ENCODE measurements around the gene DPEP1. TPM values are rescaled to one million over a fixed set of nuclear protein-coding genes. Genes with fewer than 3 reads are reported as not detected.

The DPEP1 gene
- total RNA-seq, 1 donor from 2014 or later = not detected

DNA sequence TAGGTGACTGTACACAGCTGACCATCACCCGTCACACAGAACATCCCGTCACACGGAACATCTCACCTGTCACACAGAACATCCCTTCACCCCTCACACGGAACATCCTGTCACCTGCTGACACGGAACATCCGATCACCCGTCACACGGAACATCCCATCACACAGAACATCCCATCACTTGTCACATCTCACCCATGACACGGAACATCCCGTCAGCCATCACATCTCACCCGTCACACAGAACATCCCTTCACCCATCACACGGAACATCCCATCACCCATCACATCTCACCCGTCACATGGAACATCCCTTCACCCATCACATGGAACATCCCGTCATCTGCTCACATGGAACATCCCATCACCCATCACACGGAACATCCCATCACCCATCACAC is 34.1 kb upstream of the DPEP1 start:
- H3K27ac ChIP-seq (ENCODE audit: low read depth, low read length) = no peak overlapping the region
- H3K4me3 ChIP-seq (ENCODE audit: low read length in 3 of 3) = no peak overlapping the region
- peaks cover 0 to 3% (median 0%) of the 10 kb centered on the region in 3 donors for H3K9me3 ChIP-seq (ENCODE audit: control insufficient read depth in 3 of 3, low read length in 3 of 3)
- peaks cover 1 to 6% (median 5%) of the 10 kb centered on the region in 3 donors for H3K4me1 ChIP-seq (ENCODE audit: control insufficient read depth in 3 of 3, insufficient read depth in 3 of 3, low read length in 3 of 3)
- H3K9ac ChIP-seq (ENCODE audit: low read depth in 1 of 3, low read length in 3 of 3) = no peak overlapping the region
- peaks cover 18 to 36% (median 29%) of the 10 kb centered on the region in 3 donors for H3K27me3 ChIP-seq (ENCODE audit: control insufficient read depth in 3 of 3, insufficient read depth in 3 of 3, low read length in 3 of 3)
- H3K36me3 ChIP-seq (ENCODE audit: control insufficient read depth in 3 of 3, insufficient read depth in 3 of 3, low read length in 3 of 3) = no peaks in the 10 kb centered on the region

DNA sequence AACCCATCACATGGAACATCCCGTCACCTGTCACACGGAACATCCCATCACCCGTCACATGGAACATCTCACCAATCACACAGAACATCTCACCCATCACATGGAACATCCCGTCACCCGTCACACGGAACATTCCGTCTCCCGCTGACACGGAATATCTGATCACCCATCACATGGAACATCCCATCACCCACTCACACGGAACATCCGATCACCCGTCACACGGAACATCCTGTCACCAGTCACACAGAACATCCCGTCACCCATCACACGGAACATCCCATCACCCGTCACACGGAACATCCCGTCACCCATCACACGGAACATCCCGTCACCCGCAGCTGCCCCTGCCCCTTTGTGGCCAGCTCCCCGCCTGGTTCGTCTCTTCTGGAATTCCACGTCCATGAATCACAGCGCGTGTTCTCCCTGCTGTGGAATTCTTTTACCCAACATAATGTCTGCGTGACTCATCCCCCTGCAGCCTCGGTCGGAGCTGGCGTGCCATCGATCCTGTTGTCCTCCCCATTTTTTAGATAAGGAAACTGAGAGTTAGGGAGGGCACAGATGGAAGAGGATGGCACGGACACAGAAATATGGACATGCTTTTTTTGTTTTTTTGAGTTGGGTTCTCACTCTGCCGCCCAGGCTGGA is 32.3 kb upstream of the DPEP1 start:
- H3K9me3 ChIP-seq (ENCODE audit: control insufficient read depth in 3 of 3, low read length in 3 of 3) = peaks cover 0 to 3% (median 0%) of the 10 kb centered on the region in 3 donors
- H3K27me3 ChIP-seq (ENCODE audit: control insufficient read depth in 3 of 3, insufficient read depth in 3 of 3, low read length in 3 of 3) = peaks cover 12 to 25% (median 13%) of the 10 kb centered on the region in 3 donors
- H3K4me1 ChIP-seq (ENCODE audit: control insufficient read depth in 3 of 3, insufficient read depth in 3 of 3, low read length in 3 of 3) = peaks cover 0 to 3% (median 0%) of the 10 kb centered on the region in 3 donors
- no peak overlapping the region for H3K4me3 ChIP-seq (ENCODE audit: low read length in 3 of 3)
- no peaks in the 10 kb centered on the region for H3K36me3 ChIP-seq (ENCODE audit: control insufficient read depth in 3 of 3, insufficient read depth in 3 of 3, low read length in 3 of 3)
- no peak overlapping the region for H3K9ac ChIP-seq (ENCODE audit: low read depth in 1 of 3, low read length in 3 of 3)
- H3K27ac ChIP-seq (ENCODE audit: low read depth, low read length) = no peak overlapping the region

GRCh38 chr16:89581861-89582563 is 31.4 kb upstream of the DPEP1 start:
- Histone ChIP-seq H3K9ac (ENCODE audit: low read depth in 1 of 3, low read length in 3 of 3) (no peak overlapping the region), H3K27me3 (ENCODE audit: control insufficient read depth in 3 of 3, insufficient read depth in 3 of 3, low read length in 3 of 3) (peaks cover 8 to 19% (median 10%) of the 10 kb centered on the region in 3 donors), H3K4me1 (ENCODE audit: control insufficient read depth in 3 of 3, insufficient read depth in 3 of 3, low read length in 3 of 3) (peaks cover 0 to 3% (median 0%) of the 10 kb centered on the region in 3 donors), H3K9me3 (ENCODE audit: control insufficient read depth in 3 of 3, low read length in 3 of 3) (peaks cover 0 to 3% (median 0%) of the 10 kb centered on the region in 3 donors), H3K36me3 (ENCODE audit: control insufficient read depth in 3 of 3, insufficient read depth in 3 of 3, low read length in 3 of 3) (no peaks in the 10 kb centered on the region), H3K4me3 (ENCODE audit: low read length in 3 of 3) (no peak overlapping the region), H3K27ac (ENCODE audit: low read depth, low read length) (no peak overlapping the region)

- peaks cover under 1 to 12% (median 4%) of the 10 kb centered on the region in 3 donors for H3K27me3 ChIP-seq (ENCODE audit: control insufficient read depth in 3 of 3, insufficient read depth in 3 of 3, low read length in 3 of 3)
- H3K36me3 ChIP-seq (ENCODE audit: control insufficient read depth in 3 of 3, insufficient read depth in 3 of 3, low read length in 3 of 3) = no peaks in the 10 kb centered on the region
- H3K9ac ChIP-seq (ENCODE audit: low read depth in 1 of 3, low read length in 3 of 3) = no peak overlapping the region
- no peak overlapping the region for H3K4me3 ChIP-seq (ENCODE audit: low read length in 3 of 3)
- peaks cover 0 to 3% (median 0%) of the 10 kb centered on the region in 3 donors for H3K4me1 ChIP-seq (ENCODE audit: control insufficient read depth in 3 of 3, insufficient read depth in 3 of 3, low read length in 3 of 3)
- no peak overlapping the region for H3K27ac ChIP-seq (ENCODE audit: low read depth, low read length)
- H3K9me3 ChIP-seq (ENCODE audit: control insufficient read depth in 3 of 3, low read length in 3 of 3) = peaks cover 0 to 3% (median 0%) of the 10 kb centered on the region in 3 donors
Measured at GRCh38 chr16:89582614-89583196, 30.7 kb upstream of the DPEP1 start.

DNA sequence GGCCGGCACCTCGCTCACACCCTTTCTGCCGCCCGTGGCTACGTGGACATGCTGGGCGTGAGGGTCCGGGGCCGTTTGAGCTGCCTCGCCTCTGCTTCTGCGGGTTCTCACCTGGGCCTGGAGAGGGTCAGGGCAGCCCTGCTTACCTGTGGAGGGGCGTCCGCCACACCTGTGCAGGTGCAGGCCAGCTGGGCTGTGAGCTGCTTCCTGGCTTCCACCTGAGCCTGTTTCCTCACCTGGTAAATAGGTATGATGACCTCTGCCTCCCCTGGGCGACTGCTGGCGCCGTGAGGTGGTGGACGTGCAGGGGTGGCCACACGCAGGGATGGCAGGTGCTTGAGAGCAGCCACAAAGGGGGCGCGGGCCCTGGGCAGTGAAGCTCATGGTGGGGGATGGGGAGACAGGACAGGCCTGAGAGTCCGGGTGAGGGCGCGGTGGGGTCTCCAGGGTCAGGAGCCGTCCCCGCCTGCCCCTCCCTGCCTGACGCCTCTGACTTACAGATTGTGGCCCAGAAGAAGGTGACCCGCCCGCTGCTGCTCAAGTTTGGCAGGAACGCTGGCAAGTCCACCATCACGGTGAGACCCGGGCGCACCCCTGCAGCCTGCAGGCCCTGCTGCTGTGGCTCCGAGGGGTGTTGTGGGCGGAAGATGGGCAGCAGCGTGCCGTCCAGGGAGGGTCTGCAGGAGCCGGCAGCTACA is 30.1 kb upstream of the DPEP1 start:
- H3K36me3 ChIP-seq (ENCODE audit: control insufficient read depth in 3 of 3, insufficient read depth in 3 of 3, low read length in 3 of 3) = no peaks in the 10 kb centered on the region
- no peak overlapping the region for H3K27ac ChIP-seq (ENCODE audit: low read depth, low read length)
- peaks cover 0 to 3% (median 0%) of the 10 kb centered on the region in 3 donors for H3K9me3 ChIP-seq (ENCODE audit: control insufficient read depth in 3 of 3, low read length in 3 of 3)
- H3K4me1 ChIP-seq (ENCODE audit: control insufficient read depth in 3 of 3, insufficient read depth in 3 of 3, low read length in 3 of 3) = peaks cover 0 to 3% (median 0%) of the 10 kb centered on the region in 3 donors
- H3K27me3 ChIP-seq (ENCODE audit: control insufficient read depth in 3 of 3, insufficient read depth in 3 of 3, low read length in 3 of 3) = peaks cover 0 to 12% (median 4%) of the 10 kb centered on the region in 3 donors
- H3K4me3 ChIP-seq (ENCODE audit: low read length in 3 of 3) = no peak overlapping the region
- no peak overlapping the region for H3K9ac ChIP-seq (ENCODE audit: low read depth in 1 of 3, low read length in 3 of 3)

GRCh38 chr16:89583895-89584644 is 29.4 kb upstream of the DPEP1 start:
- Histone ChIP-seq H3K36me3 (ENCODE audit: control insufficient read depth in 3 of 3, insufficient read depth in 3 of 3, low read length in 3 of 3) (no peaks in the 10 kb centered on the region), H3K27me3 (ENCODE audit: control insufficient read depth in 3 of 3, insufficient read depth in 3 of 3, low read length in 3 of 3) (peaks cover 0 to 12% (median 4%) of the 10 kb centered on the region in 3 donors), H3K4me1 (ENCODE audit: control insufficient read depth in 3 of 3, insufficient read depth in 3 of 3, low read length in 3 of 3) (peaks cover 0 to 3% (median 0%) of the 10 kb centered on the region in 3 donors), H3K27ac (ENCODE audit: low read depth, low read length) (no peak overlapping the region), H3K9me3 (ENCODE audit: control insufficient read depth in 3 of 3, low read length in 3 of 3) (peaks cover 0 to 3% (median 0%) of the 10 kb centered on the region in 3 donors), H3K9ac (ENCODE audit: low read depth in 1 of 3, low read length in 3 of 3) (no peak overlapping the region), H3K4me3 (ENCODE audit: low read length in 3 of 3) (no peak overlapping the region)

- Histone ChIP-seq H3K9ac (ENCODE audit: low read depth in 1 of 3, low read length in 3 of 3) (no peak overlapping the region), H3K9me3 (ENCODE audit: control insufficient read depth in 3 of 3, low read length in 3 of 3) (peaks cover 0 to 3% (median 0%) of the 10 kb centered on the region in 3 donors), H3K27me3 (ENCODE audit: control insufficient read depth in 3 of 3, insufficient read depth in 3 of 3, low read length in 3 of 3) (peaks cover 0 to 12% (median 0%) of the 10 kb centered on the region in 3 donors), H3K27ac (ENCODE audit: low read depth, low read length) (no peak overlapping the region), H3K36me3 (ENCODE audit: control insufficient read depth in 3 of 3, insufficient read depth in 3 of 3, low read length in 3 of 3) (no peaks in the 10 kb centered on the region), H3K4me3 (ENCODE audit: low read length in 3 of 3) (no peak overlapping the region), H3K4me1 (ENCODE audit: control insufficient read depth in 3 of 3, insufficient read depth in 3 of 3, low read length in 3 of 3) (peaks cover 0 to 3% (median 0%) of the 10 kb centered on the region in 3 donors)
Measured at GRCh38 chr16:89584768-89585549, 28.5 kb upstream of the DPEP1 start.

DNA sequence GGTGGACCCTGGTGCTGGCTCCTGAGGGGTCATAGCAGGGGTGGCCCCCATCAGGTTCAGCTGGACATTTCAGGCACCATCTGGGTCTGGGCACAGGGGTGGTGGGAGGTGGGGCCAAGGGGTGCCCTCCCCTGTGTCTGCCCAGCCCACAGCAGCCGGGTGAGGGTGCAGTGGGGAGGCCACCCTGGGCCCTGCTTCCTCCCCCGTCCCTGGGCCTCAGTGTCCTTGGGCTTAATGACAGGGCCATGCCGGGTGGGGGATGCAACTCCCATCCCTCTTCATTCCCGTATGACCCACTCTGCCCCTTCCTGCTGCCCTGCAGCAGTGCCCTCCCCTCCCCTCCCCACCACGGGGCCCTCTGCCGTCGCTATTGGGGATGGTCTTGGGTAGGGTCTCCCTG is 27.2 kb upstream of the DPEP1 start:
- Histone ChIP-seq H3K9me3 (ENCODE audit: control insufficient read depth in 3 of 3, low read length in 3 of 3) (no peaks in the 10 kb centered on the region), H3K4me3 (ENCODE audit: low read length in 3 of 3) (no peak overlapping the region)

More for the DNA sequence above, 27.2 kb upstream of the DPEP1 start:
- peaks cover 0 to 3% (median 0%) of the 10 kb centered on the region in 3 donors for H3K4me1 ChIP-seq (ENCODE audit: control insufficient read depth in 3 of 3, insufficient read depth in 3 of 3, low read length in 3 of 3)
- H3K27me3 ChIP-seq (ENCODE audit: control insufficient read depth in 3 of 3, insufficient read depth in 3 of 3, low read length in 3 of 3) = peaks cover 0 to 12% (median 0%) of the 10 kb centered on the region in 3 donors
- no peak overlapping the region for H3K27ac ChIP-seq (ENCODE audit: low read depth, low read length)
- H3K36me3 ChIP-seq (ENCODE audit: control insufficient read depth in 3 of 3, insufficient read depth in 3 of 3, low read length in 3 of 3) = no peaks in the 10 kb centered on the region
- no peak overlapping the region for H3K9ac ChIP-seq (ENCODE audit: low read depth in 1 of 3, low read length in 3 of 3)

Data from skeletal muscle tissue (tissue), 4 donors.